A673 (cell line): ENCODE measurements around the gene DNMT3A. TPM values are rescaled to one million over a fixed set of nuclear protein-coding genes. Genes with fewer than 3 reads are reported as not detected.

Experiments used
- BruUV-seq: library from RNA; stranded (reverse); fragments of 400-500 nt; replicated peaks from 2 replicates; lab custom pipeline; 2021; lab: Mats Ljungman, UMichigan
- CTCF ChIA-PET: fragments of 300-600 bp; sonication (Branson Sonifier 250); formaldehyde crosslinking; loops from one replicate; lab custom pipeline; 2022; ENCODE audit warnings: antibody characterized with exemption; lab: Charles Lee
- POLR2A ChIA-PET: fragments of 300-600 bp; sonication (Branson Sonifier 250); formaldehyde crosslinking; loops from one replicate; lab custom pipeline; 2022; ENCODE audit warnings: antibody characterized with exemption; ENCODE audit not compliant: low non-redundant PET; lab: Charles Lee
- DNase-seq: peaks from one replicate; pipeline ENCODE4 v3.0.0-alpha.2; 2015; ENCODE audit warnings: low spot score
- H3K27ac ChIP-seq: fragments of 200-600 bp; sonication (generic); 2 replicates; pipeline ENCODE4 v1.5.1; 2016; ENCODE audit warnings: mixed run types, low read depth, mild to moderate bottlenecking, mixed read lengths, antibody characterized with exemption, low read length; ENCODE audit not compliant: poor library complexity, severe bottlenecking
- H3K27me3 ChIP-seq: fragments of 200-600 bp; sonication (generic); replicated peaks from 2 replicates; pipeline ENCODE4 v1.6.1; 2017; ENCODE audit warnings: mixed run types, low read depth, mild to moderate bottlenecking, mixed read lengths, antibody characterized with exemption, low read length; ENCODE audit not compliant: insufficient read depth, poor library complexity
- H3K36me3 ChIP-seq: fragments of 200-600 bp; sonication (generic); 2 replicates; pipeline ENCODE4 v1.6.1; 2016; ENCODE audit warnings: mixed run types, mild to moderate bottlenecking, mixed read lengths, antibody characterized with exemption, low read length; ENCODE audit not compliant: insufficient read depth, poor library complexity, severe bottlenecking
- H3K4me1 ChIP-seq: fragments of 200-600 bp; sonication (generic); 2 replicates; pipeline ENCODE4 v1.6.1; 2017; ENCODE audit warnings: mixed run types, mild to moderate bottlenecking, mixed read lengths, antibody characterized with exemption, low read length; ENCODE audit not compliant: insufficient read depth, poor library complexity, severe bottlenecking
- H3K4me3 ChIP-seq: fragments of 200-600 bp; sonication (generic); 2 replicates; pipeline ENCODE4 v1.5.1; 2016; ENCODE audit warnings: low read depth, mixed run types, mild to moderate bottlenecking, mixed read lengths, low read length; ENCODE audit not compliant: poor library complexity, severe bottlenecking
- H3K9me3 ChIP-seq: fragments of 200-600 bp; sonication (generic); 2 replicates; pipeline ENCODE4 v1.6.1; 2016; ENCODE audit warnings: mixed run types, low read depth, mild to moderate bottlenecking, mixed read lengths, antibody characterized with exemption, low read length; ENCODE audit not compliant: poor library complexity, severe bottlenecking
- CTCF ChIP-seq: fragments of 300-800, 200-600 bp; sonication (generic); conservative IDR thresholded peaks from 2 replicates; pipeline ENCODE4 v1.5.1; 2017; ENCODE audit warnings: low read depth, mild to moderate bottlenecking, antibody characterized with exemption, low read length, moderate library complexity, mixed read lengths
- EZH2 ChIP-seq: fragments of 200-600 bp; sonication (generic); IDR thresholded peaks from 2 replicates; pipeline ENCODE4 v1.6.1; 2017; ENCODE audit warnings: borderline replicate concordance, low read depth, mild to moderate bottlenecking, mixed read lengths, antibody characterized with exemption, low read length; ENCODE audit not compliant: poor library complexity, severe bottlenecking
- intact Hi-C: fragments of 100-400 bp; cut with micrococcal nuclease; formaldehyde crosslinking; loops from one replicate; pipeline ENCODE4 v1.10.0; 2022; ENCODE audit not compliant: unreplicated experiment
- total RNA-seq: library from RNA; stranded (reverse); gene quantifications from 2 replicates; pipeline ENCODE4 v1.2.3, GENCODE V29; 2021

DNMT3A gene
- total RNA-seq, 1 experiment from 2014 or later = 109 TPM

GRCh38 chr2:25349397-25349796 lies 7.7 kb upstream of the DNMT3A start:
- no peak overlapping the region for H3K4me3 ChIP-seq
- CTCF ChIA-PET = interaction anchor here (0.7 kb wide), 1 partner anchor 316 kb away, joined by 3 read pairs; no protein-coding TSS in a partner anchor
- BruUV-seq = no TSS peak
- intact Hi-C loops = no loop called here
- no peaks in the 10 kb centered on the region for H3K36me3 ChIP-seq
- no peaks in the 10 kb centered on the region for H3K4me1 ChIP-seq
- H3K27me3 ChIP-seq = no peaks in the 10 kb centered on the region
- no peak overlapping the region for H3K27ac ChIP-seq
- TF ChIP-seq CTCF = no peak
- POLR2A ChIA-PET = no interaction called here
- no peak for DNase-seq
- H3K9me3 ChIP-seq = no peaks in the 10 kb centered on the region

GRCh38 chr2:25347846-25348245 lies 6.1 kb upstream of the DNMT3A start:
- BruUV-seq = no TSS peak
- CTCF ChIA-PET = interaction anchor here (2.3 kb wide), 1 partner anchor 14 kb away, joined by 11 read pairs; no protein-coding TSS in a partner anchor
- no peak for TF ChIP-seq CTCF
- no peak for TF ChIP-seq EZH2
- no peaks in the 10 kb centered on the region for H3K4me1 ChIP-seq
- no peak overlapping the region for H3K27ac ChIP-seq
- POLR2A ChIA-PET = no interaction called here
- no peaks in the 10 kb centered on the region for H3K36me3 ChIP-seq
- no peak overlapping the region for H3K4me3 ChIP-seq
- H3K9me3 ChIP-seq = no peaks in the 10 kb centered on the region
- no peak for DNase-seq
- H3K27me3 ChIP-seq = no peaks in the 10 kb centered on the region
- intact Hi-C loops = no loop called here

- no peaks in the 10 kb centered on the region for H3K4me1 ChIP-seq
- TF ChIP-seq EZH2 (no peak), CTCF (no peak)
- H3K27me3 ChIP-seq = no peaks in the 10 kb centered on the region
- no TSS peak for BruUV-seq
- no peak overlapping the region for H3K4me3 ChIP-seq
- POLR2A ChIA-PET = no interaction called here
- H3K9me3 ChIP-seq = no peaks in the 10 kb centered on the region
- CTCF ChIA-PET = interaction anchor here (2.3 kb wide), 1 partner anchor 15 kb away, joined by 11 read pairs; no protein-coding TSS in a partner anchor
- no peak for DNase-seq
- intact Hi-C loops = no loop called here
- H3K27ac ChIP-seq = no peak overlapping the region
- H3K36me3 ChIP-seq = no peaks in the 10 kb centered on the region
These were observed 5.6 kb upstream of the DNMT3A start for GRCh38 chr2:25347205-25347815.
